DMS153 treated with DMSO at 0.1 percent for 48 hours (cell line): ENCODE data around the gene SHISAL1.

Experiments used
- DNase-seq: peaks from one replicate; lab custom pipeline; 2025; ENCODE audit not compliant: unreplicated experiment; lab: John Stamatoyannopoulos, UW

SHISAL1 gene

GRCh38 chr22:44344407-44344806 is 31.7 kb upstream of the SHISAL1 start:
- DNase-seq, result peak; percentile 55

GRCh38 chr22:44342347-44342956 is 29.7 kb upstream of the SHISAL1 start:
- DNase-seq, result no peak

- DNase-seq, result no peak
Measured at GRCh38 chr22:44341431-44342346, 28.9 kb upstream of the SHISAL1 start.

GRCh38 chr22:44340271-44341239 is 27.8 kb upstream of the SHISAL1 start:
- no peak for DNase-seq

GRCh38 chr22:44338906-44339305 is 26.2 kb upstream of the SHISAL1 start:
- DNase-seq, result peak; percentile 47

GRCh38 chr22:44338177-44338810 is 25.5 kb upstream of the SHISAL1 start:
- DNase-seq, result peak; percentile 28

GRCh38 chr22:44337678-44338004 is 24.9 kb upstream of the SHISAL1 start:
- DNase-seq, result peak; percentile 77

- peak; percentile 77 for DNase-seq
Measured at GRCh38 chr22:44336962-44337677, 24.4 kb upstream of the SHISAL1 start.

GRCh38 chr22:44335903-44336803 is 23.4 kb upstream of the SHISAL1 start:
- DNase-seq, result peak; percentile 33

- no peak for DNase-seq
Measured at GRCh38 chr22:44335066-44335839, 22.5 kb upstream of the SHISAL1 start.

- DNase-seq, result no peak
Measured at GRCh38 chr22:44333847-44334635, 21.3 kb upstream of the SHISAL1 start.

- DNase-seq, result no peak
Measured at GRCh38 chr22:44332946-44333345, 20.2 kb upstream of the SHISAL1 start.

- no peak for DNase-seq
Measured at GRCh38 chr22:44331881-44332714, 19.3 kb upstream of the SHISAL1 start.

- DNase-seq, result no peak
Measured at GRCh38 chr22:44330744-44331660, 18.3 kb upstream of the SHISAL1 start.

GRCh38 chr22:44330188-44330743 is 17.5 kb upstream of the SHISAL1 start:
- no peak for DNase-seq
